Hippocampal formation (tissue), 2 donors: ENCODE data around the gene DCAF4.
"Not testable (repeated sequence)": the region's sequence is repeated elsewhere in the genome, so short reads cannot be mapped to it uniquely, and the experiment has no call there.

Experiments used
- DNase-seq, 2 donors: peaks; one replicate each; lab custom pipeline; 2025; lab: John Stamatoyannopoulos, UW

The DCAF4 gene

DNA sequence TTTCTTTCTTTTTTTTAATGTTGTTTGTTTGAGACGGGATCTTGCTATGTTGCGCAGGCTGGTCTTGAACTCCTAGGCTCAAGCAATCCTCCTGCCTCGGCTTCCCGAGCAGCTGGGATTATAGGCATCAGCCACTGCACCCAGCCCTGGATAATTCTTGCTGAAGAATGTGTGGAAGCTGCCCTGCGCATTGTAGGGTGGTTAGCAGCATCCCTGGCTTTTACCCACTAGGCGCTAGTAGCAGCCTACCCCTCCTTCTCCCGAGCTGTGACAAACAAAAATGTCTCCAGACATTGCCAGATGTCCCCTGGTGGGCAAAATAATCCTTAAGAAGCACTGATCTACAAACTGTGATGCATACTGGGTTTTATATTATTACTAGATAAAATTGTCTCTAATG is 6.6 kb downstream of the DCAF4 start:
- no peak for DNase-seq

DNA sequence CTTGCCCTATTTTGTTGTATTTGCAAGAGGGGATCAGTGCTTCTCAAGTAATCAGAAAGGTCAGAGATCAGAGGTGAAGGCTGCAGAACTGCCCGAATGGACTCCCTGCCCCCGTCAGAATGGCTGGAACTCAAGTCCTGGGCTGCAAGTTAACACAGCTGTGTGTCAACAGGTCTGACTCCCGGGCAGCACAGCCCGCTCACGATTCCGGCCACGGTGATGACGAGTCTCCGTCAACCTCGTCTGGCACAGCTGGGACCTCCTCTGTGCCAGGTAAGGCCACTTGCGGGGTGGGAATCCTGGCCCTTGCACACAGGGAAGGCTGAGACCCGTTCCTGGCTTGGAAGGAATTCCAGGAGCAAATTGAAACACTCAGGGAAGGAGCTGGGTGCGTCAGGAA is 13.4 kb downstream of the DCAF4 start:
- no peak for DNase-seq

DNA sequence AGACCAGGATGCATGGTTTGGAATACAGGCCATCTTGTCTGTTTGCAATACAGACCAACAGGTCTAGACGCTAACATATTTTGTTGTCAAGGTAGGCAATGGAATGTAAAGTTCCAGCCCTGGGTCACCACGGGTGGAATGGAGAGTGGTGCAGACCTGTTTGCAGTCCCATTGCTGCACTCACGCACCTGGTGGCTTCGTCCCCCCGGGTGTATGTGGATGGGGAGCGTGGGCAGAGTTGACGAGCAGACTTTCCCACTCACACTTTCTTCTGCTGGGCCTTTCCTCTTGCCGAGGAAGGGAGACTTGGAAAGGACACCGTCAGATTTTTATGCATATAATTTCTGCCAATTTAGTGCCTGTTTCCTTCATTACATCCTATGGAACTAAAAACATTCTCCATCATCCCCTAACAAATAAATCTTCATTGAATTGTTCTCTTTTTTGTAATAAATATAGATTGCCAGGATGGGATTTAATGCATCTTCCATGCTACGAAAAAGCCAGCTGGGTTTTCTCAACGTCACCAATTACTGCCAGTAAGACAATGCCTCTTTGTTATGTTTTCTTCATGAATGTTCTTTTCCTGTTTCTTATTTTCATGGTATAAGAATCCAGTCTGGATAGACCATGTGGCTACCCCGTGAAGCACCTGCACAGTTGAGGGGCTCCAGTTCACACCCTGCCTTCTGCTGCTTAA is 15.2 kb downstream of the DCAF4 start:
- DNase-seq = peak in 1 of 2 donors; percentile 19

DNA sequence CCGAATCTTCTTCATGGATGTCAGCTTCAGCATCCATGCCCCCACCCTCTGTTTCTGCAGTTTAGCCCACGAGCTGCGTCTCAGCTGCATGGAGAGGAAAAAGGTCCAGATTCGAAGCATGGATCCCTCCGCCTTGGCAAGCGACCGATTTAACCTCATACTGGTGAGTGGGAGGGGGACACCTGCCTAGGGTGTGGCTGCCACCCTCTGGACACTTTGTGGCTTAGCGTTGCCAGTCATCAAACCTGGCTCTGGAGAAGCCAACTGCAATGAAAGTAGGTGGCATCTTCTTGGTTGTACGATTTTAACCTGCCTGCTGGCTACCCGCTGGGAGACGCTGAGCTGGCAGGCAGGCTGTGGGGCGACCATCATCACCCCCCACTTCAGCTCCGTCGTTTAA is 16.7 kb downstream of the DCAF4 start:
- DNase-seq = no peak

DNA sequence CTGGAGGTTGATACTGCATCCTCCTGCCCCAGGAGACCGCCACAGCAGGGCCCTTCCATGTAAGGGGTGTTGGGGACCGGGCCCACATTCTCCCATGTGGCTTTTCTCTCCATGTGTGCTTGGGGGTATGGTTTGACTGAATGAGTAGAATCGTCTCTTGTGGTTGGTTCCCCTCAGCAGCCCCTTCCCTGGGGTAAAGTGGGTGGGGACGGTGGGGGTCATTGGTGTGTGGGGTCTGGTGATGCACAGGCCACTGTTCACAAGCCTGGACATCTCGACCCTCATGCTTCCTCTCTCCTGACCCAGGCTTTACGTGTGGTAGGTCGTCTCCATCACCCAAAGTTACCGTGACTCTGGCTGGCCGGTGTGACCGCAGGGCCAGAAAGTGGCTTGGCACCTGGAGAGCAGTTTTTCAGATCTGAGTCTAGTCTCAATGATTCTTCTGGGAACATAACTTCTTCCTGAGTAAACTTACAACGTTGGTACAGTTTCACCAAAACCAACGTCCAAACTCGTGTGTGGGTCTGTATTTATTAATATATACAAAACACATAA is 17.7 kb downstream of the DCAF4 start:
- no peak for DNase-seq

DNA sequence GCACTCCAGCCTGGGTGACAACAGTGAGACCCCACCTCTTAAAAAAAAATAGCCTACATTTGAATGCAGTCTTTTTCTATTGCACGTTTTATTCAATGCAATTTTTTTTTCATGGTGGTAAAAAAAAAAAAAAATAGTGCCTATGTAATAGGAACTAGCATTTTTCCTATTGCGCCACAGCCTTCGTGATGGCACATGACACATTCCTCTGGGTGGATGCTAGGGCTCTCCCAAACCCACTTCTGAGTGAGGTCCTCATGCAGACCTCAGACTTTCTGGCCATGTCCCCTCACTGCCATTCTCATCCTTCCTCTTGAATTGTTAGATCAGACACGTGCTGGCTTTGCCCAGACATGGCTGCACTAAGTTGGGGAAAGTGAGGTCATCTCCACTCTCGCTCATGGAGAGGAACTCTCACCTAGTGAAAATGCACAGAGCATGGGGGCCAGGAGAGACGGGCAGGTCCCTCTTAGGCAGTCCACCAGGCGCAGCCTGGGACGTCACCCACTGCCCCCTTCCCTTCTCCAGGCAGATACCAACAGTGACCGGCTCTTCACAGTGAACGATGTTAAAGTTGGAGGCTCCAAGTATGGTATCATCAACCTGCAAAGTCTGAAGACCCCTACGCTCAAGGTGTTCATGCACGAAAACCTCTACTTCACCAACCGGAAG is 19.2 kb downstream of the DCAF4 start:
- no peak for DNase-seq

DNA sequence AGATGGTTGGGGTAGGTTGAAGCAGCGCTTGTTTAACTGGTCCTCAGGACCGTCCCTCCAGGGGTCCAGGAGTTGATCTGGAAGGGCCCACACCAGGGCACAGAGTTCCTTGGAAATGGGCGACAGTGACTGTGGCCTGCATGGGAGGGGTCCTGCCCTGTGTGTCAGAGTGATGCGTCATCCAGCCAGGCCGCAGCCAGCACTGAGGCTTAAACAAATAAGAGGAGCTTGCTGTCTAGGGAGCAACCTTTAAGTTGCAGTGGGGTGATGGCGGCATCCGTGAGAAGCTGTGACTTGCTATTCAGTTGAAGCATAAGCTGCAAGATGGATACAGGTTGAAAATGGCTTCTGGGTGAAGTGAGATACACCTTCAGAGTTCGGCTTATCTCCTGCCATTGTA is 20.2 kb downstream of the DCAF4 start:
- DNase-seq = no peak

DNA sequence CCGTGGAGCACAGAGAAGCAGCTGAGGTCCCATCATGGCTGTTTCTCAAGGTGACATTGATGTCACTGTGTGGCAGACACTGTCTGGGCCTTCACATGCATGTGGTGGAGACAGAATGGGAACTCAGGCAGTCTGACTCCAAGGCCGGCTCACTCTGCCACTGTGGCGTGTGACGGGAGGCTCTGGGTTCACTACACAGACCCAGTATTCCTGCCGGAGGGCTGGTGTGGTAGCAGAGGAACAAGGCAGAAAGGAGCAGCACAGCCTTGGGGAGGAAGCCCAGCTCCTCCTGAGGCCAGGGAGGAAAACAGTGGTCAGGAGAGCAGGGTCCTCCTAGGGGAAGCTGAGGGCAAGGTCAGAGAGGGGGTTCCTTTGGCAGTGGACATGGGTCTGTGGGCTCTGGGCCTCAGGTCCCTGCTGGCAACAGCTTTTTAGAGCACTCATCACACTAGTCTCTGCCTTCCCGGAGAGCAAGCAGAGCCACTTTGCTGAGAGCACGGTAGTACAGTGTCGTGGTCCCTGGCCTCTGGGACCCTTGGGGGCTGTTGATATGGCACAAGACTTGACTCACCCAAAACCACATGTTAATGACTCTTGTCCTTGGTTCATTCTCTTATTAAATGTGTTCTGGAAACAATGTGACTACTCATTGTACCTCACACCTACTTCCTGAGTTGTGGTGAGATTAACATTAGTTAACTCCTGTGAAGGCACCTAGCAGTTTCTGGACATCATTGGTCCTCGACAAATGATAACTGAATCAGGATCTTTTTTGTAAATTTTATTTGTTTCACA is 21.3 kb downstream of the DCAF4 start:
- DNase-seq = no peak

DNA sequence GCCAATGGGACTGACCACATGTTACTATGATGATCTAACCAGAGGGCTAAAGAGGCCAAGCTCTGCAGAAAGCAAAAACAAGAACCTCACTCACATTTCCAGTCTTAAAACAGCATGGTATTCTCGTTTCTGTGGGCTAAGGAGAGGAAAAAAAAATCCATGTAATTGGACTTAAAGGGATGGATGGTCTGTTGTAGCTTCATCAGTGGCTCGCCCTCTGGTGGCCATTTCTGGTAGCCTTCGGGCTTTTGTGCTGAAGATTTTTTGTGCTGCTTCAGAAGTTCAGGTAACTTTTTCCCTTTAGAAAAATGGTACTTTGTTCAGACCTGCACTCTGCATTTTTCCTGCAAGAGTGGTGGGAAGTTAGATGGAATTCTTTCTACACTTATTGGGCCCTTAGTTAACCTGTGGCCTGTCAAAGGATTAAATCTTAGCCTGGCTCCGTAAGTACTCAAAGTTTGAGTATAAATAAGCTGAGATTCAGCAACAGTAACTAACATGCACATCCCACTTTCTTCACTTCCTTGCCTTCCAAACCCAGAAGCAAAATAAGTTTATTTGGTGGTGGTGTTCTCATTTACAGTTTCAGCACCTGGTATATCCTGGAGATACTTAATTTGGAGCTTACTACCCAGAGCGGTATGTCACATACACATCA is 22.3 kb downstream of the DCAF4 start:
- DNase-seq = peak; percentile 27 to 49

DNA sequence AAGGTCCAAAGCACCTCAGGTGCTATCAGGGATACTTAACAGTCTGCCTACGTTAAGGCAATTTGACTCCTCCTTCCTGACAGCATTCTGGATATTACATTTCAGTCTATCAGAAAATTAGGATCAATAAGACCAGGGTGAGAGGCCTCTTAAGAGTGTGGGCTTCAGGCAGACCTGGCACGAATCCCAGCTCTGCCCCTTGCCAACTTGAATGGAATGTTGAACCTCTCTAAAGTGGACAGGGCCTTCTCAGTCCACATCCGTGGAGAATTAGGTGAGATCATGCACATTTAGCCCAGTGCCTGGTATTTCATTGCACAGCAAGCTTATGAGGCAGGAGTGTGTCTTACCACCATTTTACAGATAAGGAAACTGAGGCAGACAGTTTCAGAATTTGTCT is 25.9 kb downstream of the DCAF4 start:
- DNase-seq = no peak

DNA sequence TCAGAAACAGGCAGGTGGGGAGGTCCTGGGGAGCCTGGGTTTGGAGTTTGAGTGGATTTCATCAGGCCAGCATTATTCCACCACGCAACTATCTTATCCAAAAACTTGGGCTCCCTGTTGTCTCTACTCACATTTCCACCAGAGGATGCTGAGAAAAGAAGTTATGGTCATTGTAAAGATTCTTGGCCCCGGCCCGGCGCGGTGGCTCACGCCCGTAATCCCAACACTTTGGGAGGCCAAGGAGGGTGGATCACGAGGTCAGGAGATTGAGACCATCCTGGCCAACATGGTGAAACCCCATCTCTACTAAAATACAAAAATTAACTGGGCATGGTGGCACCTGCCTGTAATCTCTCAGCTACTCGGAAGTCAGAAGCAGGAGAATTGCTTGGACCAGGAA is 30.5 kb downstream of the DCAF4 start:
- DNase-seq = not testable (repeated sequence)

DNA sequence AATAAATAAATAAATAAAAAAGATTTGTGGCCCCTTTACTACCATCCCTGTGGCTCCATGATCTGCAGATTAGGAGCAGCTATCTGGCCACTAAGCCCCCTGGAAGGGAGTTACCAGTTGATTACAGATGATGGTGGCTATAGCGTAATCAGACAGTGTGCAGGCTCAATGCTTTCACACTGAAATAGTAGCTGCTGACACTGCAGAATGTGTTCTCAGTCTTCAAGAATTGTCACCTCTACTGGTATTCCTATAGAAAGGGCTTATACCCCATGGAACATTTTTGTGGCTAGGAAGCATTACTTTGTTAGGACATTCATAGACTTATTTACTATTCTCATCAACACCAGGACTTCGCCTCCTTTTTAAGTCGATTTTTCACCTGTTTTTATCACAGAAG is 30.9 kb downstream of the DCAF4 start:
- no peak for DNase-seq

DNA sequence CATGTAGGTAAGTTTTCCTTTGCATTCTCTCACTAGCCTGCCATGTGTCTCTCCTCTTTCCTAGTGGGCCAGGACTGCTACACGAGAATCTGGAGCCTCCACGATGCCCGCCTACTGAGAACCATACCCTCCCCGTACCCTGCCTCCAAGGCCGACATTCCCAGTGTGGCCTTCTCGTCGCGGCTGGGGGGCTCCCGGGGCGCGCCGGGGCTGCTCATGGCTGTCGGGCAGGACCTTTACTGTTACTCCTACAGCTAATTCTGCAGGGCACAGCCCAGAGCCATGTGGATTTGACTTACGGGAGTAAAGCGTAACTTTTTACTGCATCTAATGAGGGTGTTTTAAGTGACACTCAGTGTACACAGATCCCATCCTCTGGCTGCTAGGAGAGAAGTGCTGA is 32.3 kb downstream of the DCAF4 start:
- no peak for DNase-seq

DNA sequence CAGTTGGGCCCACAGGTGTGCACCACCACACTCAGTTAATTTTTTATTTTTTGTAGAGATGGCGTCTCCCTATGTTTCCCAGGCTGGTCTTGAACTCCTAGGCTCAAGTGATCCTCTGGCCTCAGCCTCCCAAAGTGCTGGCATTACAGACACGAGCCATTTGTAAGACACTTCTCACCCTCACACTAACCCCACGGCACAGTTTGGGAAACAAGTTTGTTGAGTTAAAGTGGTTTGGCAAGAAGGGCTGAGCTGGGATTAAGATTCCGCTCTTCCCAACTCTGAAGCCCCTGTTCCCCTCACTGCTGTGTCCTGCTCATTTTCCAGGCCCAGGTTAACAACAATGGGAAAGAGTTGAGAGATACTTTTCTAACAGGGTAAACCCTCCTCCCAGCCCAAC is 34.8 kb downstream of the DCAF4 start:
- not testable (repeated sequence) for DNase-seq

DNA sequence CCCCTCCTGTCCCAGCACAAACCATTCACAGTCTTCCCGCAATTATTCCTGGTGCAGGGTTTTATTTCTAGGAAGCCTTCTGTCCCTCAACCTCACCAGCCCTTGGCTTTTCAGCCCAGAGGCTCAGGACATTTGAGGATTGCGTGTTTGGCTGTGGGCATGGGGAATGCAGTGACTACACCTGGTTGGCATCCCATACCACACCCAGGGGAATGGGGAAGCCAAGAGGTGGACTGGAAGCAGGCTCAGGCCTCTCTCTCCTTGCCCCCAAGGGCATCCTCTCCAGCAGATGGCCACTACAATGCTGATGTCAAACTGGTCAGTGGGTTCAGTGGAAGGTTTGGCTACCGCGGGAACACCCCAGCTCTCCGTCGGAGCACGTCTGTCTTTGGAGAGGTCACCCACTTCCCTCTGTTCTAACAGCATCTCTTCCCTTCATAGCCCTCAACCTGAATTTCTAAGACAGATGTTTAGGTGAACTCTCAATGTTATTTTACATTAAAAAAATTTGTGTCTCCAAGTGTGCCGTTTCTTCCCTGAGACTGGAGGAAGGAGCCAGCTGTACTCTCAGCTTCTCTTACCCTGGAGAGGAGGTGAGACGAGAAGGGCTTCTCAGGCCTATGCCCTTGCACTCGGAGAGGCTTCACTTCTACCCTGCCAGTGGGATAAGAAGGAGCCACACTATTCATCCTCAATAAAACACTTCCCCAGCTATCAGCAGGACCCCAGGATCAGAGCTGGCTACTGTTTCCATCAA is 35.5 kb downstream of the DCAF4 start:
- DNase-seq = no peak

DNA sequence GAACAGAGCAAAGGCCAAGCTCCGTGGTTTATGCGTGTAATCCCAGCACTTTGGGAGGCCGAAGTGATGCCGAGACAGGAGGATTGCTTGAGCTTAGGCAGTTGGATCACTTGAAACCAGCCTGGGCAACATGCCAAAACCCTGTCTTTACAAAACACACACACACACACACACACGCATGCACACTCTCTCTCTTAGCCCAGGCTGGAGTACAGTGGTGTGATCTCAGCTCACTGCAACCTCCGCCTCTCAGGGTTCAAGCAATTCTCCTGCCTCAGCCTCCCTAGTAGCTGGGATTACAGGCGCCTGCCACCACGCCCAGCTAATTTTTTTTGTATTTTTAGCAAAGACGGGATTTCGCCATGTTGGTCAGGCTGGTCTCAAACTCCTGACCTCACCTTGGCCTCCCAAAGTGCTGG is 36.1 kb downstream of the DCAF4 start:
- DNase-seq = not testable (repeated sequence)

DNA sequence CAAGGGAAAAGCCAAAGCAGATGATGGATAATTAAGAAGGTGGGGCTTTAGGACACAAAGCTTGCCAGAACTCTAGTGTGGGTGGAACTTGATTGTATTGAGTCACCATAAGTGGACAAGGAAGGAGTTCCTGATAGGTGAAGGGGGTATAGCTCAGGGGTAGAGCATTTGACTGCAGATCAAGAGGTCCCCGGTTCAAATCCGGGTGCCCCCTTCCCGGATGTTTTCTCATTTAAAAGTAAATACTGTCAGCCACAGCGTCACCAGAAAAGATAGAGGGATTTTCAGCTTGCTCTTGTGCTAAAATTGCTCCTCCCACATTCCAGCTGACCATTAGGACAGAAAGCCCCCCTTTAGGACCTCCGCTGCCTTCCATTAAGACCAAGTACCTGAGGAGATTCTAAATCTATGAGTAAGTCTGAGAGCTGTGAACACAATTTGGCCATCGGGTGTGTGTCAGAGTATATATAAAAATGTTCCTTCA is 36.6 kb downstream of the DCAF4 start:
- no peak for DNase-seq

DNA sequence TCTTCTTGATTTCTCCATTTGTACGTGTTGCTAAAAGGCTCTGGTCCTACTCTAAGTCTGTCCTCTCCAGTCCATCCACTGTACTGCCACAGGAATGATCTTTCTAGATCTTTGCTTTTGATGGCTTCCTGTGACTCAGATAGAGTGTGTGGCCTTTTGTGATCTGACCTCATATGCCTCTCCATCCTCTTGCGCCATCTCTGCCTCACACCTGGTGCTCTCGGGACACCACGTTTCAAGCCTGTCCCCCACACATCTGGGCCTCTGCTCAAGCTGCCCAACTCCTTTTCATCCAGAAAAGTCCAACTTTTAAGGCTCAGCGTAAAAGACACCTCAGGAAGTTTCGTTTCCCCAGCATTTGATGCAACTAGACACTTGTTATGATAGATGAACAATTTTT is 39.0 kb downstream of the DCAF4 start:
- no peak for DNase-seq

DNA sequence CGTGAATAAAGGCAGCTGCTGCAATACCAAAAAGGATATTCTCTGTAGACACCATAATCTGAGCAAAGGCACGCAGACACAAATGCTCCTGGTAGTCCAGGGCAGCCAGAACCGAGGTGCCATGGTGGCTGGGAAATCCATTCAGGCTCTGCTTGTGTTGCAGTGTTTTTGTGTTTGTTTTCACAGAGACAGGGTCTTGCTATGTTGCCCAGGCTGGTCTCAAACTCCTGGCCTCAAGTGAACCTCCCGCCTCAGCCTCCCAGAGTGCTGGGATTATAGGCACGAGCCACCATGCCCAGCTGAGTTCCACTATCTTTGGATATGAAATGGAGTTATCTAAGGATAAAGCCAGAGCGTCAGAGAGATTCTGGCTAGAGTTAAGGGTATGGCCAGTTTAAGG is 39.8 kb downstream of the DCAF4 start:
- no peak for DNase-seq

DNA sequence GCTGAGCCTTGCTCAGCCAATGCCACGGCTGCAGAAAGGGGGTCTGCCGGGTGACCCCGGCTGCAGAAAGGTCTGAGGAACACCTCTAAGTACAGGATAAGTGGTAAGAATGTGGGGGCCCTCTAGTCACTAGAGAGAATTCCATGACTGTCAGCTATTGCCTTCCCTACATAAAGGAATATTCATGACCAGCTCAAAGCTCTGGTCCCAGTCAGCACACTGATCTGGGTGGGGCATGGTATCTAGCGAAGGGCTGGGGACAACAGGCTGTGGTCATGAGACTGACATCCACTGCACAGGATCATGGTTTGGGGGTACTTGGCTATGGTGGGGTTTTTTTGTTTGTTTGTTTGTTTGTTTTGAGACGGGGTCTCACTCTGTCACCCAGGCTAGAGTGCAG is 42.1 kb downstream of the DCAF4 start:
- no peak for DNase-seq

DNA sequence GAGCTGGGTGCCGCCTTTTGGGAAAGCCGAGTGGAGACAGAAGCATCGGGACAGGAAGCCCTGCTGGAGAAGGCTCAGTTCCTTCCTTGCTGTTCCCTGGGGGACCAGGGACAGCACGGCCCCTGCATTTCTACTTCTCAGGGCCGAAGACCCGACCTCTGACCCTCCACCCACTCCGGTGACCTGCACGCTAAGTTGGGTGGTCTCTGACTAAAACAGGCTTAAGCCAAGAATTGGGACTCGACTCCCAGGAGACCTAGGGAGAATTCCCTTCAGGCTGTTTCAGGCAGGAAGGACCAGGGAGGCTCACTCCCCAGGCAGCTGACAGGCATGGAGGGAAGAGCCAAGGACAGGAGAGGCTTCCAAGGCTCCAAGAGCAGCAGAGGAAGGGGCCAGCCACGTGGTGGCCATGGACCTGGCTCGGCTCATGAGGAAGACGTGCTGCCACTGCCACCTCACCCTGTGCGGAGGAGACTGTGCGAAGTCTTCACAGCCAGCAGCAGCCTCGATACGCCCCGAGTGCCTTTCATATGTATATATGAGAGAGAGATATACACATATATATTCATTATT is 43.9 kb downstream of the DCAF4 start:
- no peak for DNase-seq
